Kidney epithelial cell (primary cell): Measurements from ENCODE around the gene HACD3. TPM values are rescaled to one million over a fixed set of nuclear protein-coding genes. Genes with fewer than 3 reads are reported as not detected.

ENCODE experiments used
- DNase-seq: peaks from one replicate; pipeline ENCODE4 v3.0.0-alpha.2; 2010; ENCODE audit warnings: low read depth
- H3K27me3 ChIP-seq: 2 replicates; pipeline ENCODE4 v1.6.0; 2011; ENCODE audit warnings: low read length; ENCODE audit not compliant: control insufficient read depth, insufficient read depth
- H3K36me3 ChIP-seq: 2 replicates; pipeline ENCODE4 v1.5.1; 2011; ENCODE audit warnings: low read length; ENCODE audit not compliant: control insufficient read depth, insufficient read depth
- H3K4me3 ChIP-seq: 2 replicates; pipeline ENCODE4 v1.5.1; 2011; ENCODE audit warnings: low read depth, mild to moderate bottlenecking, control low read depth, low read length
- total RNA-seq: library from RNA; depleted of rRNA; stranded (reverse); fragments of >200 nt; gene quantifications from 2 replicates; pipeline ENCODE4 v1.2.3, GENCODE V29; 2015
- TF ChIP-seq, protein P1 (sequence below): IDR thresholded peaks from 2 replicates; pipeline ENCODE4 v1.5.1; 2011; ENCODE audit warnings: mild to moderate bottlenecking, moderate library complexity, low read length, control low read depth, inconsistent platforms; ENCODE audit not compliant: insufficient read depth, poor library complexity, severe bottlenecking

Gene HACD3
- total RNA-seq, 1 donor from 2014 or later = 99.6 TPM

GRCh38 chr15:65584241-65584640 lies 54.0 kb downstream of the HACD3 start:
- H3K36me3 ChIP-seq = peaks cover 3% of the 10 kb centered on the region
- TF ChIP-seq, protein P1, sequence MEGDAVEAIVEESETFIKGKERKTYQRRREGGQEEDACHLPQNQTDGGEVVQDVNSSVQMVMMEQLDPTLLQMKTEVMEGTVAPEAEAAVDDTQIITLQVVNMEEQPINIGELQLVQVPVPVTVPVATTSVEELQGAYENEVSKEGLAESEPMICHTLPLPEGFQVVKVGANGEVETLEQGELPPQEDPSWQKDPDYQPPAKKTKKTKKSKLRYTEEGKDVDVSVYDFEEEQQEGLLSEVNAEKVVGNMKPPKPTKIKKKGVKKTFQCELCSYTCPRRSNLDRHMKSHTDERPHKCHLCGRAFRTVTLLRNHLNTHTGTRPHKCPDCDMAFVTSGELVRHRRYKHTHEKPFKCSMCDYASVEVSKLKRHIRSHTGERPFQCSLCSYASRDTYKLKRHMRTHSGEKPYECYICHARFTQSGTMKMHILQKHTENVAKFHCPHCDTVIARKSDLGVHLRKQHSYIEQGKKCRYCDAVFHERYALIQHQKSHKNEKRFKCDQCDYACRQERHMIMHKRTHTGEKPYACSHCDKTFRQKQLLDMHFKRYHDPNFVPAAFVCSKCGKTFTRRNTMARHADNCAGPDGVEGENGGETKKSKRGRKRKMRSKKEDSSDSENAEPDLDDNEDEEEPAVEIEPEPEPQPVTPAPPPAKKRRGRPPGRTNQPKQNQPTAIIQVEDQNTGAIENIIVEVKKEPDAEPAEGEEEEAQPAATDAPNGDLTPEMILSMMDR = no peak

DNA sequence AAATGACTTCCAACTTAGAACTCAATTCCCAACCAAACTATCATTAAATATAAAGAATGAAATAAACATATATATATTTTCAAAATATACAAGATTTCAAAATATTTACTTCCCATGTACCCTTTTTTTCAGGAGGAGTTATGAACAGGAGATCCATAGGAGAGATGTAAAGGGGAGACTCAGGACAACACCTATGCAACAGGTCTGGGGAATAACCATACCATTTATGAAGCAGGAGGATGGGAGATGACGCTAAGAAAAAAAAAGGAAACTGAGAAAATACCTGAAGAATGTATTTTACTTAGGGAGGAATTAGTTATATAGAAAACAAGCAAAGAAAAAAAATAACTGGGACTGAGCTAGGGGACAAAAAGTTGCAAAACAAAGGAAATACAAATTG lies 56.8 kb downstream of the HACD3 start:
- TF ChIP-seq, protein P1 = no peak
- H3K27me3 ChIP-seq = no peaks in the 10 kb centered on the region

More at GRCh38 chr15:65584241-65584640, 54.0 kb downstream of the HACD3 start:
- no peak for DNase-seq
- no peaks in the 10 kb centered on the region for H3K27me3 ChIP-seq
- H3K4me3 ChIP-seq = no peak overlapping the region

GRCh38 chr15:65595960-65596359 lies 65.7 kb downstream of the HACD3 start:
- no peaks in the 10 kb centered on the region for H3K27me3 ChIP-seq
- TF ChIP-seq, protein P1 = peak; percentile 26
- no peak for DNase-seq
- H3K4me3 ChIP-seq = no peak overlapping the region
- no peaks in the 10 kb centered on the region for H3K36me3 ChIP-seq

More for the DNA sequence above, 56.8 kb downstream of the HACD3 start:
- H3K36me3 ChIP-seq = peaks cover 2% of the 10 kb centered on the region
- H3K4me3 ChIP-seq = no peak overlapping the region
- DNase-seq = no peak

GRCh38 chr15:65598468-65598867 lies 68.2 kb downstream of the HACD3 start:
- DNase-seq = no peak
- TF ChIP-seq, protein P1 = no peak
- no peaks in the 10 kb centered on the region for H3K27me3 ChIP-seq
- H3K36me3 ChIP-seq = no peaks in the 10 kb centered on the region
- H3K4me3 ChIP-seq = no peak overlapping the region

DNA sequence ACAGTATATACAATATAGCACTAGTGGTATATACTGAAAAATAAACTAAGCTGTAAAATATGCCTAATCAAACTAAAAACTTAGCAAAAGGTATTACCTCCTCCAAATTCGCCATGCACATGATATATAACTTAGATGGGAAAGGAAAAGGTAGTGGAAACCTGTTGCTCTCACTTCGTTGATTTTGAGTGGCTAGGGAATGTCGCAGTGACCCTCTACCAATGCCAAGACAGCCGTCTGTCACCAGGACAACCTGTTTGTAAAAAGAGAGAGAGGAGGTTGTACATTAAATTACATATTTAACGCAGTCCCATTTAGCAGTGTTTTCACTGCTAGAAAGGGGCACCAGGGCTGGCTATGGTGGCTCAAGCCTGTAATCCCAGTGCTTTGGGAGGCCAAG lies 69.4 kb downstream of the HACD3 start:
- no peaks in the 10 kb centered on the region for H3K27me3 ChIP-seq
- DNase-seq = no peak
- no peaks in the 10 kb centered on the region for H3K36me3 ChIP-seq
- TF ChIP-seq, protein P1 = no peak
- no peak overlapping the region for H3K4me3 ChIP-seq

GRCh38 chr15:65603134-65603533 lies 72.9 kb downstream of the HACD3 start:
- Histone ChIP-seq H3K4me3 (no peak overlapping the region), H3K36me3 (no peaks in the 10 kb centered on the region), H3K27me3 (no peaks in the 10 kb centered on the region)
- no peak for DNase-seq
- TF ChIP-seq, protein P1 = no peak
